Kidney epithelial cell (primary cell): ENCODE results near the gene IMP3. TPM values are rescaled to one million over a fixed set of nuclear protein-coding genes. Genes with fewer than 3 reads are reported as not detected.
A peak's percentile ranks its signal among the peaks of the same experiment; 100 is the strongest.
"Not testable (repeated sequence)": the region's sequence is repeated elsewhere in the genome, so short reads cannot be mapped to it uniquely, and the experiment has no call there.

Source experiments
- DNase-seq: peaks from one replicate; pipeline ENCODE4 v3.0.0-alpha.2; 2010; ENCODE audit warnings: low read depth
- H3K27me3 ChIP-seq: 2 replicates; pipeline ENCODE4 v1.6.0; 2011; ENCODE audit warnings: low read length; ENCODE audit not compliant: control insufficient read depth, insufficient read depth
- H3K36me3 ChIP-seq: 2 replicates; pipeline ENCODE4 v1.5.1; 2011; ENCODE audit warnings: low read length; ENCODE audit not compliant: control insufficient read depth, insufficient read depth
- H3K4me3 ChIP-seq: 2 replicates; pipeline ENCODE4 v1.5.1; 2011; ENCODE audit warnings: low read depth, mild to moderate bottlenecking, control low read depth, low read length
- total RNA-seq: library from RNA; depleted of rRNA; stranded (reverse); fragments of >200 nt; gene quantifications from 2 replicates; pipeline ENCODE4 v1.2.3, GENCODE V29; 2015
- TF ChIP-seq, protein P1 (sequence below): IDR thresholded peaks from 2 replicates; pipeline ENCODE4 v1.5.1; 2011; ENCODE audit warnings: mild to moderate bottlenecking, moderate library complexity, low read length, control low read depth, inconsistent platforms; ENCODE audit not compliant: insufficient read depth, poor library complexity, severe bottlenecking

IMP3 gene
- total RNA-seq, 1 donor from 2014 or later = 97.7 TPM

DNA sequence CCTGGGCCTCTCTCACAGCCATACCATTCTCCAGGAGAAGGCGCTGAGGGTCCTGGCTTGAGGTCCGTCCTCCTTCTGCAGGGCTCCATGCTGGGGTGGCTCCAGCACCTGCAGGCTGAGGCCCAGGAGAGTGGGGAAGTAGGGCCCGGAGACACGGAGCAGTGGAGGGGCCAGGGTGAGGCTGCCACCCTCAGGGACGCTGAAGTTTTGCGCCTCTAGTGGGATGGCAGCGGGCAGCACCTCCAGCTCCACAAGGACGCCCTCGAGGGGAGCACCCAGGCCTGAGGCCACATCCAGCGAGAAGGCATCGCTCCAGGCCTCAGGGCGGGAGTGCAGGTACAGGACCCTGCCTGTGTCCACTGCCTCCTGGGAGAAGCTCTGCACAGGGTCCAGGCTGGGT, 45.2 kb upstream of the IMP3 start:
- DNase-seq = no peak
- Histone ChIP-seq H3K4me3 (no peak overlapping the region), H3K27me3 (no peaks in the 10 kb centered on the region), H3K36me3 (no peaks in the 10 kb centered on the region)
- TF ChIP-seq, protein P1, sequence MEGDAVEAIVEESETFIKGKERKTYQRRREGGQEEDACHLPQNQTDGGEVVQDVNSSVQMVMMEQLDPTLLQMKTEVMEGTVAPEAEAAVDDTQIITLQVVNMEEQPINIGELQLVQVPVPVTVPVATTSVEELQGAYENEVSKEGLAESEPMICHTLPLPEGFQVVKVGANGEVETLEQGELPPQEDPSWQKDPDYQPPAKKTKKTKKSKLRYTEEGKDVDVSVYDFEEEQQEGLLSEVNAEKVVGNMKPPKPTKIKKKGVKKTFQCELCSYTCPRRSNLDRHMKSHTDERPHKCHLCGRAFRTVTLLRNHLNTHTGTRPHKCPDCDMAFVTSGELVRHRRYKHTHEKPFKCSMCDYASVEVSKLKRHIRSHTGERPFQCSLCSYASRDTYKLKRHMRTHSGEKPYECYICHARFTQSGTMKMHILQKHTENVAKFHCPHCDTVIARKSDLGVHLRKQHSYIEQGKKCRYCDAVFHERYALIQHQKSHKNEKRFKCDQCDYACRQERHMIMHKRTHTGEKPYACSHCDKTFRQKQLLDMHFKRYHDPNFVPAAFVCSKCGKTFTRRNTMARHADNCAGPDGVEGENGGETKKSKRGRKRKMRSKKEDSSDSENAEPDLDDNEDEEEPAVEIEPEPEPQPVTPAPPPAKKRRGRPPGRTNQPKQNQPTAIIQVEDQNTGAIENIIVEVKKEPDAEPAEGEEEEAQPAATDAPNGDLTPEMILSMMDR = no peak

DNA sequence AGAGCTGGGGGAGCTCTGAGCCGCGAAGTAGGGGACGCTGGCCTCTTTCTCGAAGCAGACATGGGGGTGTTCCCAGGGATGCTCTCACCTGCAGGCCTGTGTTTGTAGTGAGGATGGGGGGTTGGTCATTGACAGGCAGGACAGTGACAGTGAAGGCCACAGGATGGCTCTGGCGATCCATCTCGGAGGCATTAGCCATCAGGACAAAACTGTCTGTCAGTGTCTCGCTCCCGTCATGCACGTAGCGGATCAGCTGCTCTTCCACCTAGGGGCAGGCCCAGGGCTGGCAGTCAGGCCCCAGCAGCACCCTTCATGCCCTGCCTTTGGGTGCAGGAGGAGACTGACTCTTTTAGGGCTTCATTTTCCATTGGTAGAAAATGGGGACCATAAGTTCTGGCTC, 44.6 kb upstream of the IMP3 start:
- Histone ChIP-seq H3K36me3 (no peaks in the 10 kb centered on the region), H3K27me3 (no peaks in the 10 kb centered on the region), H3K4me3 (no peak overlapping the region)
- no peak for DNase-seq
- TF ChIP-seq, protein P1 = no peak

DNA sequence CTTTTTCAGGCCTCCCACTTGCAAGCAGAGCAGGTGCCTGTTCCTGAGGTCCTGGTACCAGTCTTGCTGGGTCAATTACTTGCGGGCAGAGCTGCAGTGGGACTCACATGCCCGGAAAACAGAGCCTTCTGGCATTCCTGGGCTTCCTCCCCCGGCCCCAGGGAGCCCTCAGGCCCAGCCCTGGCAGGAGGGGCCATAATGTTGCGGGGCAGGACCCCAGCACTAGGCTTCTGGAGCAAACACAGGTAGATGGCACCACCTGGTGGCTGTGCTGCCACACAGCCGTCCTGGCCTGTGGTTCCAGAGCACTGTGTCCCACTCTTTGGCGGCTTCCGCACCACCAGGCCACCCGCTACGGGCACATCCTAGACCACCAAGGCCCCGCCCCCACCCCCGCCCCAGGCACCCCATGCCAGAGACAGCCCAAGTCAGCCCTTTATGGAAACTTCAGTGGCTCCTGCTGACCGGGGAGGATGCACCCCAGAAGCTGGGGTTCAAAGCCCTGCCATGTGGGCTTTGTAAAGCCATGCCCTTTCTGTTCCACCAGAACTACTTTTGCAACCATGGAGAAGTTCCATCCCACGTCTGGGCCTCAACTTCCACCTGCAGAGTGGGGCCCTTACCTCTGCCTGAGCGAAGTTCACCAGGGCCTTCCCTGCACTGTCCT, 43.8 kb upstream of the IMP3 start:
- not testable (repeated sequence) for DNase-seq, H3K36me3 ChIP-seq, H3K27me3 ChIP-seq, H3K4me3 ChIP-seq
- TF ChIP-seq, protein P1 = peak; percentile 77

DNA sequence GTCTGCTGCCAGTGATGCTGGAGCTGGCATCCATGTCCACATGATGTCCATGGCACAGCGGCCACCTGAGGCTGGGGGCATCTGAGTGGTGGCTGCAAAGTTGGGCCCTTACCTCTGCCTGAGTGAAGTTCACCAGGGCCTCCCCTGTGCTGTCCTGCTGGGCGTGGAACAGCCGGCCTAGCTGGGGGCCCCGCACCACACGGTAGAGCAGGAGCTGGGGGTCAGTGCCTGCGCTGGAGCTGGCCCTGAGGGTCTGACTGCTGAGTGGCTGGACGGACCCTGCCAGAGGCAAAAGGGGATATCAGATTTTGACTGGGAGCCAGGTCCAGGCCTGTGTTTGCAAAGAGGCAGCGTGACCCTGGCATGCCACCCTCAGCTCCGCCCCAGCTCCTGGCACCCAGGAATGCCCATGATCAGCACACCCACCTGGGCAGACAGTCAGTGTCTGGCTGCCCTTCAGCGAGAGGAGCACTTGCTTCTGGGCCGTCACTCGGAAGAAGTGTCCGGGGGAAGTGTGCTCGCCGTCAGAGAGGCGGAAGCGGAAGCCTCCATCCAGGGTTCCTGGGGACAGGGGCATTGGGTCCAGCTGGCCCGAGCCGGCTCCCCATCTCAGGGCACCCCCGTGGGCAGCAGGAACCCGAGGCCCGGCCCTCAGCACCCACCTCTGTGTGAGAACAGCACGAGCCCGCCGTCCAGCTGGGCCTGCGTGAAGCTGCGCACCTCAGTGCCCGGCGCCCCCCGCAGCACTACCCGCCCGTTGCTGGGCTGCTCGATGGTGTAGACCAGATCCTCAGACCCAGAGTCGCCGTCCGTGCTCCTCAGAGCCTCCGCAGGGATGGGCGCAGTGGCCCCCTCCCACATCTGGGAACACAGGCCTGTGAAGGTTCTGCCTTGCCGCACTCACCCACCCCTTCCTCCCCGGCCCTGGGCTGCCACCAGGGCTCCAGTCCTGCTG, 42.4 kb upstream of the IMP3 start:
- H3K36me3 ChIP-seq = no peaks in the 10 kb centered on the region
- no peak overlapping the region for H3K4me3 ChIP-seq
- TF ChIP-seq, protein P1 = no peak
- H3K27me3 ChIP-seq = no peaks in the 10 kb centered on the region
- DNase-seq = no peak

DNA sequence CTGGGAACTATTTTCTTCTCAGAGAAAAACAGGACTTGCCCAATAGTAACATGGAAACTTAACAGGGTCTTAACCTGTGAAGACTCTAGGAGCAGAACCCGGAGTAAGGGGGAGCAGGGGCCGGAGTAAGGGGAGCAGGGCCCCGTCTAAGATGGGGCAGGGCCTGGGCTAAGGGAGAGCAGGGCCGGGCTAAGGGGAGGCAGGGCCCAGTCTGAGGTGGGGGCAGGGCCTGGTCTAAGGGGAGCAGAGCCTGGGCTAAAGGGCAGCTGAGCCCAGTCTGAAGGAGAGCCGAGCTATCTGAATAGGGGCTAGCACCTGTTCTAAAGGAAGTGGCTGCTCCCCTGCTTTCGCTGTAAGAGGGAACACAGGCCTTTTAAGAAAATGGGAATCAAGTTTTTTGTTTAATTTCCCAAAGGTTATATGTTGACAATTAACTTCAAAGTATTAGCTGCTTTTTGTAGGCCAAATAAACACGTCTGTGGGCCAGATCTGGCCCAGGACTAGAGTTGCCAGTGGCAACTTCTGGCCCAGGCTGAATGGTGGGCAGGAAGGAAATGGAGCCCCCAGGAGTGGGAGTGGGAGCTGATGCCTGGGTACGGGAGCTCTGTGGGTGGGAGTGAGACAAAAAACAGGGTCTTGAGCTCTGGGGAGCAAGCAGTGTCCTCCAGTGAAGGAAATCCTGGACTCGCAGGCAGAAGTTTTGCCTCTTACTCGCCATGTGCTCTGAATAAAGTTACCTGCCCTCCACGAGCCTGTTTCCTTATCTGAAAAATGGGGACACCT, 40.2 kb upstream of the IMP3 start:
- TF ChIP-seq, protein P1 = no peak
- H3K4me3 ChIP-seq = no peak overlapping the region
- no peaks in the 10 kb centered on the region for H3K36me3 ChIP-seq
- DNase-seq = no peak
- no peaks in the 10 kb centered on the region for H3K27me3 ChIP-seq

DNA sequence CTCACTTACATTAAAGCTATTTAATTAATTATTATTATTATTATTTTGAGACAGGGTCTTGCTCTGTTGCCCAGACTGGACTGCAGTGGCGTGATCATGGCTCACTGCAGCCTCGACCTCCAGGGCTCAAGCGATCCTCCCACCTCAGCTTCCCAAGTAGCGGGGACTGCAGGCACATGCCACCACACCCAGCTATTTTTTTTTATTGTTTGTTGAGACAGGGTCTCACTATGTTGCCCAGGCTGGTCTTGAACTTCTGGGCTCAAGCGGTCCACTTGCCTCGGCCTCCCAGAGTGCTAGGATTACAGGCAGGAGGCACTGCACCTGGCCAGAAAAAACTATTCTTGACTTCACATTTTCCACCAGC, 38.3 kb upstream of the IMP3 start:
- not testable (repeated sequence) for H3K4me3 ChIP-seq, DNase-seq, H3K27me3 ChIP-seq, H3K36me3 ChIP-seq
